ENCODE measurements around the gene ABR.

ABR gene

DNA sequence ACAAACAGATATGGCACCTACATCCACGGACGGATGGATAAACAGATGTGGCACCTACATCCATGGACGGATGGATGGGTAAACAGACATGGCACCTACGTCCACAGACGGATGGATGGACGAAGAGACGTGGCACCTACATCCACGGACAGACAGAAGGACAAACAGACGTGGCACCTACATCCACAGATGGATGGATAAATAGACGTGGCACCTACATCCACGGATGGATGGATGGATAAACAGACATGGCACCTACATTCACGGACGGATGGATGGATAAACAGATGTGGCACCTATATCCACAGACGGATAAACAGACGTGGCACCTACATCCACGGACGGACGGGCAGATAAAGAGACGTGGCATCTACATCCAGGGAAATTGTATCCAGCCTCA is 137.3 kb downstream of the ABR start:
- DNase-seq, result no peak

DNA sequence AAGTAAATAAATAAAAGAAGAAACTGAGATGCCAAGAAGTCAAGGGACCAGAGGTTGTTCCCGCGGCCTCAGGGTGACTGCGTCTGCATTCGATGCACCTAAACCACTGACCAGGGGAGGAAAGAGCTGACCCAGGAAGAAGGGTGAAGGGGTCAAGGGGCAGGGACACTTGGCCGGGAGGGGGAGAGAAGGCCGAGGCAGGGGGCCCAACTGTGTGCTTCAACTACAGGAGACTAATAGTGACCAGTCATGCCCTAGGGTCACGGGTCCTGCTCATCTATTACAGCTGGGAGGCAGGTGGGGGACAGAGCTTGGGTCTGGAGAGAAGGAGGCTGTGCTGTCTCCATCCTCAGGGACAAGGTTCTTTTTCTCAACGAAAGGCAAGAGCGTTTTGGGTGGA is 138.0 kb downstream of the ABR start:
- DNase-seq, result no peak

DNA sequence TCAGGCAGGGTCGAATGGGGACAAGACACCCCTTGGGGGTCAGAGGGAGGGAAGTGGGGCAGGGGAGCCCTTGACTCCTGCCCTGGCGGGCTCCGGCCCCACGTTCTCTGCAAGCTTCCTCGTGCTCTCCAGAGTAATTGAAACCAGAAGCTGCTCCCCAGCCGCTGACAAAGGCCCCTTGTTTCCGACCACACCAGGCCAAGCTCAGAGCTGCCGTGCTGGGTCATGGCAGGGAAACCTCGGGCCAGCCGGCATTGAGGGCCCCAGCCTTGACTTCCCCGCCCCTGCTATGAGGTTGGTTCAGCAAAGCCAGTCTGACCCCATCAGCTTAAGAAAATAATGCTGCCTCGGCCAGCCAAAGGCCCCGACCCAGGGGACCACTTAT is 139.6 kb downstream of the ABR start:
- no peak for DNase-seq

DNA sequence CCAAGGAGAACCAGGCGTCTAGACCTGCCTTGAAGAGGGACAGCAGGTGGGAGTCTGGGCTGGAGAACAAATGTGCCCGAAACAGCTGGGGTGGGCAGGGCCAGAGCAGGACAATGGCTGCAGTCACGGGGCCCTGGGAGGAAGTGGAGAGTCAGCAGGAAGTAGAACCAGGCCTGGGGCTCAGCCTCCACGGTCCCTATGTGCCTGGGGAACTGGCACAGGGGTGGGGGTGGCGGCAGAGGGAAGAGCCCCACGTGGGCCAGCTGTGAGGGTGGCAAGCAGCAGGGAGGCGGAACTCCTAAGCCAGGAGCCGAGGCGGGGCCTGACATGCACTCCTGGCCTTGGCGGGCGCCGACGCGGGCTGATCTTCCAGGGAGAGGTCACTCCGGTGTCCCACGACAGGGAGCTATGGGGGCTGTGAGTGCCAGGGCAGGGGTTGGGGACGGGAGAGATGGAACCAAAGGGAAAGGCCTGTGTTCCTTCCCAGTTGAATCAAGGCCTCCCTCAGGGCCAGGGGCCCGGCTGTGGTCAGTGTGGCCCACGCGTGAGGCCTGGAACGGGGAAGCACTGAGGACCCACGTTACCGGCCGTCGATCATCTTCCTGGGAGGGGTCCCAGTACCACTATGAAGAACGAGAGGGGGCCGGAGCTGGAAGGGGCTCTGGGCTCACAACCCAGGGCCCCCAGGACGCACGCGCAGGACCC is 140.1 kb downstream of the ABR start:
- no peak for DNase-seq

DNA sequence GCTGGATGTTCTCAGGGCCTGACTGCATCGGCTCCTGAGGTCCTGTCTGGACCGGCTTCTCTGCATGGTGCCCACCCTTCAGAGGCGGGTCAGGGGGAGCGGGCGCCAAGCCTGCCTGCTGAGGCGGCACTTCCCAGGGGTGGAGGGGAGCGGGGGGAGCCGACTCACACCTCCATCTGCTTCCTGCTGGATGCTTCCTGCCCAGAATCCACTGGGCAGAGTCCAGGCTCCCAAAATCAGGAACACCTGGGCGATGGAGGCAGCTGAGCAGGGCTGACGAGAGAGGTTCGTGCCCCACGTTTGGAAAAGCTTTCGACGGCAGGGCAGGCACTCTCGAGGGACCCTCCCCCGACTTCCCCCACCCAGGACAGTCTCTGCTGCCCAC is 140.7 kb downstream of the ABR start:
- no peak for DNase-seq

DNA sequence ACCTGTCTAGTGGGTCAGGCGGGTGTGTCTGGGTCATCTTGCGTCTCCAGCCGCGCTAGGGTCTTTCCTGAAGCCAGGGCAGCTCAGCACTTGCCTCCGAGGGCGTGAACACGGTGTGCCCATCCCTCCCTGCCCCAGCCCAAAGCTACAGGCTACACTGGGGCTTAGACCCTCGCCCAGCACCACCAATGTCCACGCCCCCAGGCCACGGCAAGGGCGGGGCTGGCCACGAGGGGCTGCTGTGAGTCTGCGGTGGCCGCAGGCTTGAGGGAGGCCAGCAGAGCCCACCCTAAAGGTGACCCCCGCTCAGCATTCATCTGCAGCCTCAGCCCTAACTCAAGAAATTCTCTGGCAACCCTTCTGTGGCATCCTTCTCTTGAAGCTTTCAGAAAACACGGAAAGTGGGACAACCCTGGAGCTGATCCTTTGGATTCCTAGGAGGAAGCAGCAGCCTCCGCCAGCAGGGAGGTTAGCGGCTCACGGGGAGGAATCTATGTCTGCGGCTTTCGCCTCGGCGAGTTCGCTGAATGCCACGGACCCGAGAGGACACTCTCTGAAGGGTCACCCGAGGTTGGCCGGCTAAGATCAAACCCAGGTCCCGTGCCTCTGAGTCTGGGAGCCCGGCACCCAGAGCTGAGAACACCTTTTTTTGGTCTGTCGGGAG is 141.2 kb downstream of the ABR start:
- no peak for DNase-seq

DNA sequence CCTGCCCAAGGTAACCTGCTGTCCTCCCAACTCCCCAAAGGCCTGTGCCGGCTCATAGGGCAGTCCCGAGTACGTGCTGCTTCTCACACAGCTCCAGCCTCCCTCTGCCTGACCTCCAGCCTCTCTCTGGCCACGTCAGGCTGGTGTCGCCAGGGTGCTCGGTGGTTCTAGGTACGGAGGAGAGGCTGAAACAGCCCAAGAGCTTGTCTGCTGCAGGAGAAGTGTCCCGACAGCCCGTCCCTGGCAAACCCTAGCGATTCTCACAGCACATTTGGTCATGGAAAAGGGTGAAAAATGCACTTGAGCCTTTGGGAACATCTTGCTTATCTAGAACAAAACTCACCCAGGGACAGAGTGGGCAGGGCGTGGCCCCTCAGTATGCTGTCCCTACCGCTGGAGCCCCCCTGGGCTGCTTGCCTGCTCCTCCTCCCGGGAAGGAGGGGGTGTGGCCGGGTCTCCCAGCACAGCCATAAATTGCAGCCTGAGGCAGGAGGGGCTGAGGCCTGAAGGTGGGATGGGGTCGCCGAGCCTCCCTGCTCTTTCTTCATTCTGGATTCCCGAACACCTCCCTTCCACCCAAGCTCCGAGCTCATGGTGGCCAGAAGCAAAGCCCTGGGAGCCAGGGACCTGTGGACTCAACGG is 142.4 kb downstream of the ABR start:
- DNase-seq, result no peak

DNA sequence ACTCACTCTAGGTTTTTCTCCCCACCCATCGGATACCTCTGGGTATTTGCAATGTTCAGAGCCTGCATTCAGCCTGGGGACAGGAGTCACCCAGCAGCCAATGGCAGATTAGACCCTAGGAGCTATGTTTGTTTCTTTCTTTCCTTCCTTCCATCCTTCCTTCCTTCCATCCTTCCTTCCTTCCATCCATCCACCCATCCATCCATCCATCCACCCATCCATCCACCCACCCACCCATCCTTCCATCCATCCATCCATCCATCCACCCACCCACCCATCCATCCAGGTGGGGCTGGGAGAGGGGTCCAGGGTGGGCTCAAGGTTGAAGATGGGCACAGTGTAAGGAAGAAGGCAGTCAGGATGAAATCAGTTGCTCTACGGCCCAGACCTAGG is 142.9 kb downstream of the ABR start:
- no peak for DNase-seq

- no peak for DNase-seq
These were observed 143.5 kb downstream of the ABR start for GRCh38 chr17:1036171-1036844.

DNA sequence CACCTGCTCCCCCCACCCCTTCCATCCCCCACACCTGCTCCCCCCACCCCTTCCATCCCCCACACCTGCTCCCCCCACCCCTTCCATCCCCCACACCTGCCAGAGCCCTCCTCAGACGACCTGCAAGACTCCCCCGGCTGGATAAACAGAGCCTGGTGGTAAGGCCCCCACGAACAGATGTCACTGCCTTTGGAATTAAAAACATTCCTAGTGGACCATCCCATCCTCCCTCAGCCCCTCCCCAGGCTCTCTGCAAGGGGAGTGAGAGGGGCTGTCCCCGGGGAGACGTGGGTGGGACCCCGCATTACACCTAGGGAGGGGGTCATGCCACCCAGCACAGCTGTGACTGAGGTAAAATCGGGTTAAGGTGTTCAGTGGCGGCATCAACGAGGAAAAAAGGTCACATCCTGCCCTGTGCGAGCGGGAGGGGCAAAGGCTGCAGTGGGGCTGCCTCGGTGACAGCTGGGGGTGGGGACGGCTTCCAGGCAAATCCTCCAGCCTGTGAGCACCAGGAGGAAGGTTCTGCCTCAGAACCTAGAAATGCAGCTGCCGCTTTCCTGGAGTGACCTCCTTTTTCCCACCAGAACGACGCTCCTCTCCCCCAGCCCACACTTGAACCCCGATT is 144.1 kb downstream of the ABR start:
- peak; percentile 20 to 21 for DNase-seq

GRCh38 chr17:1034652-1035210 is 145.1 kb downstream of the ABR start:
- DNase-seq, result no peak

- DNase-seq, result no peak
These were observed 146.3 kb downstream of the ABR start for GRCh38 chr17:1033503-1033902.

DNA sequence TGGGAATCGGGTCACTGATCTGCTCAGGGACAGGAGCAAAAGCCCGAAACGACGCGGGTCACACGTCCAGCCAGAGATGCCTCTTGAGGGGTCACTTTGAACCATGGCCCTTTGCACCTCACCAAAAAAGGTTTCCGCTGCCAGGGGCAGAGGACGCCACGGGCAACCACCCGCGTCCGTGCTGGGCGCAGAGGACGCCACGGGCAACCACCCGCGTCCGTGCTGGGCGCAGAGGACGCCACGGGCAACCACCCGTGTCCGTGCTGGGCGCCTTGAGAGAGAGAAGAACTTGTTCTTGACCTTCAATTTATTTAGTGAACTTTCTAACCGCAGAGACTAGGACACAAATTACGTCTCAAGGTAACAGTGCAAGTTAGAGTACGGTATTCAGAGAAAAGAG is 147.4 kb downstream of the ABR start:
- DNase-seq, result no peak

DNA sequence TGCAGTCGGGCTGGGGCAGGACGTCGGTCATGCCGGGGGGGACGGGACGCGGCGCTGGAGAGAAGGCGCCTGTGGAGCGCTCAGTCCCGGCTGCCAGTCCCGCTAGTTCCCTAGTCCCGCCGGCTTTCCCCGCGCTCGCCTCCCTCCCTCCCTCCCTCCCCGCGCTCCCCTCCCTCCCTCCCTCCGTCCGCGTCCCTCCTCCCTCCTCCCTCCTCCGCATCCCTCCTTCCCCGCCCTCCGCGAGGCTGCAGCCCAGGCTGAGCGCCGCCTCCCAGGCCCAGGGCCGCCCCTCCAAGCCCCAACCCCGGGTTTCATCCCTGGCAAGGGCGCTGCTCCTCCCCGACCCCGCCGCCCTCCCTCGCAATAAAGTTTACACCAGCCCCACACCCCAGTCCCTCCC is 148.1 kb downstream of the ABR start:
- no peak for DNase-seq

DNA sequence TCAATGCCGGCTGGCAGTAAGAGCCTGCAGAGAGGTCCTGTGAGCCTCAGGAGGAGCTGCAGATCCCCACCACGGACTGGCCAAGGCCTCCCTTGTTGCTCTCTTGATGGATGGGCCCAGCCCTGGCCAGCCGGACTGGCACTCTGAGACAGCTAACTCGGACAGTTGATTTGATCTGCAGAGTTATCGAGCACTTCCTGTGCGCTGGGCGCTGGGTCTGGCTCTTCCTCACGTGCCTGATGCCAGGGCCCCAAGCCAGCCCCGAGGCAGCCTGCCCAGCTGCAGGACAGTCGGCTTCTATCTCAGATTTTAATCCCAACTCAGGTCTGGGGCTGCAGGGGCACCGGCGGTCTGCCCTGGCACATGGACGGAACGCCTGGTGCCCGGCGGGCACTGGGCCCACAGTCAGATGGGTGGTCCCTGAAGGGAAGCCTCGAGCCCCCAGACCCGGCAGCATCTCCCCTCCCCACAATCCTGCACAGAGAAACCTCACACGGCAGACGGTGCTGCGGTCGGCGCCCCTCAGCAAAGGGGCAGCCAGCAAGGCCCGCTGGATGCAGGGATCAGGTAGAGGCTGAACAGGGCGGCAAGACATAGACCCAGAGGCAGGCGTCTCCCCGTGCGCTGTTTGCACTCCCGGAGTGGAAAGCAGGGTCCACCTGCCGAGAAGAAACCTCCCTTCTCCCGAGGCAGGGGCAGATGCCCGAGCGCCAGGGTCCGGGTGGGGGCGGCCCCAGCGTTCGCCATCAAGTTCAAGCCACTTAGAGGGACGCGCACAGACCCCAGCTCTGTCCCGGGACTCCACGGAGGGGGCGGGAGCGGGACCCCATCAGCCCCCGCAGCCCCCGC is 148.9 kb downstream of the ABR start:
- no peak for DNase-seq

DNA sequence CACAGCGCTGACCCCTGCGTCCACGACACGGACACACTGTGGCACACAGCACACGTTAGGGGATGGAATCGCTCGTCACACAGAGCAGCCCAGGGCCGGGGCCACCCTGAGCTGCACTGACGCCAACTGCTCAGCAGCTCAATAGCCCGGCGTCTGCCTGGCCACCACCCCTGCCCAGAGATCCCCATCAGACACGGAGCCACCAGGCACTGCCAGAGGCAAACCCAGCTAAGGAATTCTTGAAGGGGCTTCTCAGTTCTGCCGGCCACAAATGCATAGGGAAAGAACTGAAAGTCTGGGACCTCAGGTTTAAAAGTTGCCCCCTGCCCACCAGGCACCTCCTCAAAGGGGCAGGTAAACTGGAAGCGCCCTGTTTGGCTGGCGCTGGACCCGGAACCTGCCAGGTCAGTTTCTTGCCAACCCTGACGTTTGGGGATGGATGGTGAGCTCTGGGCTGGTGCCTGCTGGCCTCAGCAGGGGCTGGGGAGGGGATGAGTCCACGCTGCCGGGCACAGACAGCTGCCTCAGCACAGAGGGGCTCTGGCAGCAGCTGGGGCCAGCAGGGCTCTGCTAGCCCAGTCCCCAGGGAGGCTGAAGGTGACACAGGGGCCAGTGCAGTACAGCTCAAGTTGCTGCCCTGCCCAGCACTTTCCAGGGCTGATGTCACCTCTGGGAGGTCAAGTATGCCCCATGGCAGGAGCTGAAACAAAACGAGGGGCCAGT is 149.7 kb downstream of the ABR start:
- DNase-seq, result no peak

DNA sequence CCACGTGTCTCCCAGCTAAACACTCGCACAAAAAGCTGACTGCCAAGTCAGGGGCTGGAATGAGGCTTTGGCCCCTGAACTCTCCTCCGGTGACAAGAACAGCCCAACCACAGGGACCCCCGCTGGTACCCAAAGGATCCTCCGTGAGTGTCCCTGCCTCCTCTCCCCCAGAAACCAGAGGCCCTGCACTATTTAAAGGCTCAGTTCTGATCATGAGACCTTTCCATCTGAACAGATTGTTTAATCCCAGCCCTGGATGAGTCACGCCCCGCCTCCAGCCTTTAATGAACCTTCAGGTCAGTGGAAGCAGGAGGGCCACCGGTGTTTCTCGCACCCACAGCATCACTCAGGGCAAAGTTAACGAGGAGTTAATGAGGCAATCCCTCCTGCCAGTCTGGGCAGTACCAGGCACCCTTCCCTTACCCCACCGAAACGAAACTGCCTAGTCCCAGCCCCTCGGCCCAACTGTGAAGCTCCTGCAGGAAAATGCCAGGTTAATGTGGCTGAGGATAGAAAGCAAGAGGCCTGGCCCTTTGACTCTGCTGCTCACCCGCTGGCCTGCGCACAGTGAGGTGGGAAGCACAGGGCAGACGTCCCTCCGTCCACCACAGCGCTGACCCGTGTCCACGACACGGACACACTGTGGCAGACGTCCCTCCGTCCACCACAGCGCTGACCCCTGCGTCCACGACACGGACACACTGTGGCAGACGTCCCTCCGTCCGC is 150.4 kb downstream of the ABR start:
- DNase-seq, result no peak

DNA sequence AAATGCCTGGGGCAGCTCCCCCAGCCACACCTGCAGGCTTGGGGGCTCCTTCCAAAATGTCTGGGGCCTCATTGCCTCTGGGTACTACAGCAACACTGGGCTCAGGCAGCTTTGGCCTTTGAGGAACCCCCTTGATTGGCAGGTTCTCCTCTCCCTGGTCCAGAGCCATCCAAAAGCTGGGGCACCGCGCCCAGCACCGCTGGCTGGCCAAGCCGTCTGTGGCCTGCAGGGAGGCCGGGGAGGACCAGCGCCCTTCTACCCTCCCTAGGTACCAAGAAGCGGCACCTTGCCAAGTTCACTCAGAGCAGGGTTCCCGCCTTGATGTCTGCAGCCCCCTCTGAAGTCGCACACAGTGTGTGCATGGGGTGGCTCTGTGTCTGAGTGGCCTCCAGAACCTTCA is 152.7 kb downstream of the ABR start:
- DNase-seq, result no peak

DNA sequence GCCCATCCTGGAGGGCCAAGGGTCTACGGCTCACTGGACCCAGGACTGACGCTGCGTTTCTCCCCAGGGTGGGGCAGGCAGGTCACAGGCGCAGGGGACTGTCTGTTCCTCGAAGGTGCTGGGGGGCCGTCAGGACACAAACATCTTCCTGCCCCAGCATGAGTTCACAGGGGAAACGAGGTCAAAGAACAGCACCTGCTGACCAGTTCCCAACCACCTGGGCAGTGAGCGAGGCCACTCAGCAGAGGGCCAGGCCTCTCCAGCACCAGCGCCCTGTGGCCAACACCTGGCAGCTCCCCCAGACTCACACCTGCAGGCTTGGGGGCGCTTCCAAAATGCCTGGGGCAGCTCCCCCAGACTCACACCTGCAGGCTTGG is 153.2 kb downstream of the ABR start:
- no peak for DNase-seq

GRCh38 chr17:1025733-1026598 is 153.8 kb downstream of the ABR start:
- no peak for DNase-seq

All from SHP77 (cell line).